ENCODE measurements around the gene ABHD17B.

GRCh38 chr9:71918419-71918818, 7.4 kb upstream of the ABHD17B start:
- TF ChIP-seq MAX (IDR thresholded peaks at IDR 0.05; ENCODE audit: low read depth, low read length): no peak
- TF ChIP-seq CTCF (IDR thresholded peaks at IDR 0.05; ENCODE audit: low read depth, low read length): no peak
- no peak for TF ChIP-seq POLR2A (IDR thresholded peaks at IDR 0.05; ENCODE audit: extremely low read depth, insufficient read length)

Measured in NB4 (cell line).